K562 (cell line): ENCODE measurements around the gene LPAR2. TPM values are rescaled to one million over a fixed set of nuclear protein-coding genes. Genes with fewer than 3 reads are reported as not detected.
A peak's percentile ranks its signal among the peaks of the same experiment; 100 is the strongest.

Experiments
- BMI1 ChIP-seq: fragments of 150-350 bp; IDR thresholded peaks from 2 replicates; pipeline ENCODE4 v1.6.1; 2014; ENCODE audit warnings: low read length
- E2F6 ChIP-seq, 2 experiments: IDR thresholded peaks; 2 replicates each; pipeline ENCODE4 v1.6.1; 2011; ENCODE audit warnings: borderline replicate concordance in 1 of 2, control low read depth in 1 of 2, low read depth in 1 of 2, low read length in 1 of 2, mild to moderate bottlenecking in 1 of 2, mixed read lengths in 1 of 2, moderate library complexity in 1 of 2; ENCODE audit not compliant: insufficient read depth in 1 of 2, insufficient read length in 1 of 2, poor library complexity in 1 of 2, severe bottlenecking in 1 of 2; ENCODE audit errors: extremely low read depth in 1 of 2
- ESRRB ChIP-seq: fragments of 250-450 bp; sonication (Bioruptor Pico); IDR thresholded peaks from 2 replicates; pipeline ENCODE4 v1.5.0; 2020; ENCODE audit warnings: mild to moderate bottlenecking, moderate library complexity, borderline replicate concordance
- ID3 ChIP-seq, 2 experiments: fragments of 250-450 bp in 1 of 2; fragments of 450-650 bp in 1 of 2; sonication (Bioruptor Pico) in 1 of 2; IDR thresholded peaks; 2 replicates each; pipeline versions ENCODE4 v1.6.1 to v1.8.0; 2016 to 2021; ENCODE audit warnings: mild to moderate bottlenecking in 2 of 2, moderate library complexity in 2 of 2, missing compliant biosample characterization in 1 of 2, missing genetic modification characterization in 1 of 2
- MAFG ChIP-seq: fragments of 450-650 bp; conservative IDR thresholded peaks from 2 replicates; pipeline ENCODE4 v1.6.1; 2016; ENCODE audit warnings: missing genetic modification characterization, missing compliant biosample characterization
- MCM2 ChIP-seq: fragments of 450-650 bp; IDR thresholded peaks from 2 replicates; pipeline ENCODE4 v1.6.1; 2017; ENCODE audit warnings: low read depth, mild to moderate bottlenecking
- MGA ChIP-seq: fragments of 450-650 bp; IDR thresholded peaks from 2 replicates; pipeline ENCODE4 v1.6.1; 2016; ENCODE audit warnings: mild to moderate bottlenecking, moderate library complexity
- RCOR1 ChIP-seq, 2 experiments: IDR thresholded peaks; 2 replicates each; pipeline ENCODE4 v1.6.1; 2012; ENCODE audit warnings: low read depth in 2 of 2, low read length in 2 of 2, borderline replicate concordance in 1 of 2, improper control_type of control experiment in 1 of 2
- ZBTB5 ChIP-seq: fragments of 450-650 bp; IDR thresholded peaks from 2 replicates; pipeline ENCODE4 v1.6.1; 2017; ENCODE audit warnings: antibody characterized with exemption
- ZNF780A ChIP-seq: fragments of 250-450 bp; sonication (Bioruptor Pico); IDR thresholded peaks from 2 replicates; pipeline ENCODE4 v1.5.0; 2021; ENCODE audit warnings: mild to moderate bottlenecking
- polyA plus RNA-seq, 8 experiments: library from polyadenylated mRNA; depleted of rRNA in 4 of 8; stranded (reverse) in 5 of 8; unstranded in 3 of 8; fragments of >200 nt; fragmentation: Nextera tagmentation in 2 of 8; fragmentation: Illumina TruSeq in 1 of 8; extraction: Ambion mirVana in 2 of 8; extraction: Trizol in 1 of 8; gene quantifications; 2 replicates each; pipeline versions ENCODE4 v1.2.1 to v1.2.3, GENCODE V29; 2011 to 2014; ENCODE audit warnings: inconsistent platforms in 1 of 8, missing spikeins in 1 of 8
- total RNA-seq, 7 experiments: library from RNA; depleted of rRNA in 6 of 7; stranded (reverse); fragments of >200 nt in 6 of 7; fragmentation: Illumina TruSeq in 2 of 7; extraction: Trizol in 2 of 7; gene quantifications; 2 replicates each; pipeline versions ENCODE4 v1.2.1 to v1.2.3, GENCODE V29; 2011 to 2021; ENCODE audit warnings: low replicate concordance in 1 of 7

LPAR2 gene
- total and polyA plus RNA-seq, 9 of the 15 experiments (the other 6 are each of a cell fraction or from before 2014, with no cell fraction given) = 0.63 to 13.8 (median 4.4) TPM

GRCh38 chr19:19618219-19619051 lies 9.6 kb downstream of the LPAR2 start, which contains the start of gene PBX4 (continued):
- TF ChIP-seq MGA (peak; percentile 59; the same call in 1 of the 2 replicates), BMI1 (peak; percentile 77), ESRRB (CRISPR knock-in tag) (no peak), ZBTB5 (no peak), RCOR1 (IDR thresholded peaks at IDR 0.05; ENCODE audit: borderline replicate concordance in 1 of 2, low read depth in 2 of 2, low read length in 2 of 2) (peak in 1 of 2 experiments; percentile 33; a peak in 1 of 4 replicates), MCM2 (no peak), ZNF780A (CRISPR knock-in tag) (no peak), ID3 (CRISPR knock-in tag; IDR thresholded peaks at IDR 0.05) (no peak), ID3 (tag; IDR thresholded peaks at IDR 0.05) (0 out of 2 replicates have a peak, but pooled peaks have one; percentile 20), MAFG (no peak), E2F6 (IDR thresholded peaks at IDR 0.05; ENCODE audit: borderline replicate concordance in 1 of 2, extremely low read depth in 1 of 2, insufficient read depth in 1 of 2, insufficient read length in 1 of 2, low read depth in 1 of 2, low read length in 1 of 2, poor library complexity in 1 of 2, severe bottlenecking in 1 of 2) (peak; percentile 88 to 97)
